ENCODE data around the gene MRC2.

- TF ChIP-seq, protein P1, sequence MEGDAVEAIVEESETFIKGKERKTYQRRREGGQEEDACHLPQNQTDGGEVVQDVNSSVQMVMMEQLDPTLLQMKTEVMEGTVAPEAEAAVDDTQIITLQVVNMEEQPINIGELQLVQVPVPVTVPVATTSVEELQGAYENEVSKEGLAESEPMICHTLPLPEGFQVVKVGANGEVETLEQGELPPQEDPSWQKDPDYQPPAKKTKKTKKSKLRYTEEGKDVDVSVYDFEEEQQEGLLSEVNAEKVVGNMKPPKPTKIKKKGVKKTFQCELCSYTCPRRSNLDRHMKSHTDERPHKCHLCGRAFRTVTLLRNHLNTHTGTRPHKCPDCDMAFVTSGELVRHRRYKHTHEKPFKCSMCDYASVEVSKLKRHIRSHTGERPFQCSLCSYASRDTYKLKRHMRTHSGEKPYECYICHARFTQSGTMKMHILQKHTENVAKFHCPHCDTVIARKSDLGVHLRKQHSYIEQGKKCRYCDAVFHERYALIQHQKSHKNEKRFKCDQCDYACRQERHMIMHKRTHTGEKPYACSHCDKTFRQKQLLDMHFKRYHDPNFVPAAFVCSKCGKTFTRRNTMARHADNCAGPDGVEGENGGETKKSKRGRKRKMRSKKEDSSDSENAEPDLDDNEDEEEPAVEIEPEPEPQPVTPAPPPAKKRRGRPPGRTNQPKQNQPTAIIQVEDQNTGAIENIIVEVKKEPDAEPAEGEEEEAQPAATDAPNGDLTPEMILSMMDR (IDR thresholded peaks at IDR 0.05; ENCODE audit: poor library complexity): no peak
- no peak for TF ChIP-seq EZH2phosphoT487 (IDR thresholded peaks at IDR 0.05; ENCODE audit: low read depth, severe bottlenecking, unreplicated experiment)
Observed at GRCh38 chr17:62689441-62690167, 62.1 kb downstream of the MRC2 start.

All from hepatocyte (in vitro differentiated cells).